SK-N-MC (cell line): ENCODE data around the gene BCAR3.

ENCODE experiments used
- EZH2 ChIP-seq: fragments of 200-600 bp; sonication (generic); IDR thresholded peaks from one replicate; pipeline ENCODE4 v1.6.1; 2017; ENCODE audit warnings: antibody characterized with exemption
- FOXP2 ChIP-seq: optimal IDR thresholded peaks from 2 replicates; pipeline ENCODE3; 2011; ENCODE audit warnings: mild to moderate bottlenecking, moderate library complexity; ENCODE audit not compliant: insufficient read depth; ENCODE audit errors: extremely low read length, control extremely low read depth
- POLR2AphosphoS5 ChIP-seq: IDR thresholded peaks from 2 replicates; pipeline ENCODE4 v1.6.1; 2012; ENCODE audit warnings: mild to moderate bottlenecking, low read depth, low read length, borderline replicate concordance

GRCh38 chr1:93675931-93676330, 5.7 kb downstream of the BCAR3 start:
- no peak for TF ChIP-seq EZH2
- TF ChIP-seq POLR2AphosphoS5, result no peak
- TF ChIP-seq FOXP2, result no peak
